ENCODE data around the gene TNS3. TPM values are rescaled to one million over a fixed set of nuclear protein-coding genes. Genes with fewer than 3 reads are reported as not detected.
"Not testable (repeated sequence)": the region's sequence is repeated elsewhere in the genome, so short reads cannot be mapped to it uniquely, and the experiment has no call there.

The TNS3 gene
- total RNA-seq, result 10 to 100 TPM; 64.8 to 69.3 TPM
- long read RNA-seq, donor 1, partial matches to known transcripts, result 2 of 18 reads
- long read RNA-seq, donor 1, other reads (novel, unspliced or antisense), result 16 of 18 reads
- long read RNA-seq, donor 2, partial matches to known transcripts, result 9 of 40 reads
- long read RNA-seq, donor 2, other reads (novel, unspliced or antisense), result 31 of 40 reads

GRCh38 chr7:47581804-47582763, at the start of gene TNS3:
Gene TNS3, minus strand, starts transcription at chr7:47582111. Its CDS starts 142,475 bp downstream, at chr7:47439636.
- intact Hi-C loops (cut with DNase I), result no loop called here
- DNase-seq (ENCODE audit: low spot score), result peak; percentile 81

GRCh38 chr7:47631711-47632110, 49.8 kb upstream of the TNS3 start:
- intact Hi-C loops (cut with DNase I), result no loop called here
- no peak for DNase-seq (ENCODE audit: low spot score)

- intact Hi-C loops (cut with DNase I), result no loop called here
- no peak for DNase-seq (ENCODE audit: low spot score)
These were observed 45.8 kb upstream of the TNS3 start for GRCh38 chr7:47627580-47628283.

GRCh38 chr7:47625861-47626715, 44.2 kb upstream of the TNS3 start:
- intact Hi-C loops (cut with DNase I), result no loop called here
- DNase-seq (ENCODE audit: low spot score), result no peak

GRCh38 chr7:47624689-47625088, 42.8 kb upstream of the TNS3 start:
- intact Hi-C loops (cut with DNase I), result no loop called here
- no peak for DNase-seq (ENCODE audit: low spot score)

- no peak for DNase-seq (ENCODE audit: low spot score)
These were observed 41.2 kb upstream of the TNS3 start for GRCh38 chr7:47622946-47623640.

GRCh38 chr7:47622586-47622945, 40.7 kb upstream of the TNS3 start:
- no peak for DNase-seq (ENCODE audit: low spot score)
- intact Hi-C loops (cut with DNase I), result loop anchor here in 1 of 2 donors (1.0 kb wide), 1 partner anchor 36 kb away; no protein-coding TSS in a partner anchor

More at GRCh38 chr7:47622946-47623640, 41.2 kb upstream of the TNS3 start:
- intact Hi-C loops (cut with DNase I), result loop anchor here in 1 of 2 donors (1.0 kb wide), 1 partner anchor 35 kb away; no protein-coding TSS in a partner anchor

- intact Hi-C loops (cut with DNase I), result loop anchor here in 1 of 2 donors (1.0 kb wide), 1 partner anchor 36 kb away; no protein-coding TSS in a partner anchor
These were observed 40.2 kb upstream of the TNS3 start for GRCh38 chr7:47621979-47622561.

GRCh38 chr7:47621347-47621746, 39.4 kb upstream of the TNS3 start:
- intact Hi-C loops (cut with DNase I), result no loop called here

More at GRCh38 chr7:47621979-47622561, 40.2 kb upstream of the TNS3 start:
- no peak for DNase-seq (ENCODE audit: low spot score)

GRCh38 chr7:47619806-47620205, 37.9 kb upstream of the TNS3 start:
- intact Hi-C loops (cut with DNase I), result no loop called here
- DNase-seq (ENCODE audit: low spot score), result no peak

More at GRCh38 chr7:47621347-47621746, 39.4 kb upstream of the TNS3 start:
- no peak for DNase-seq (ENCODE audit: low spot score)

GRCh38 chr7:47617131-47617530, 35.2 kb upstream of the TNS3 start:
- intact Hi-C loops (cut with DNase I), result no loop called here
- DNase-seq (ENCODE audit: low spot score), result no peak

GRCh38 chr7:47614450-47614849, 32.5 kb upstream of the TNS3 start:
- DNase-seq (ENCODE audit: low spot score), result no peak

GRCh38 chr7:47611045-47611511, 29.2 kb upstream of the TNS3 start:
- intact Hi-C loops (cut with DNase I), result no loop called here
- DNase-seq (ENCODE audit: low spot score), result no peak

More at GRCh38 chr7:47614450-47614849, 32.5 kb upstream of the TNS3 start:
- intact Hi-C loops (cut with DNase I), result no loop called here

GRCh38 chr7:47610506-47611044, 28.7 kb upstream of the TNS3 start:
- DNase-seq (ENCODE audit: low spot score), result no peak
- intact Hi-C loops (cut with DNase I), result no loop called here

- DNase-seq (ENCODE audit: low spot score), result no peak
- intact Hi-C loops (cut with DNase I), result no loop called here
These were observed 28.0 kb upstream of the TNS3 start for GRCh38 chr7:47609803-47610452.

GRCh38 chr7:47606593-47607046, 24.7 kb upstream of the TNS3 start:
- intact Hi-C loops (cut with DNase I), result not testable (repeated sequence)

More at GRCh38 chr7:47606593-47607046, 24.7 kb upstream of the TNS3 start:
- not testable (repeated sequence) for DNase-seq (ENCODE audit: low spot score)
